ENCODE results near the gene MMS19.
"Not testable (repeated sequence)": the region's sequence is repeated elsewhere in the genome, so short reads cannot be mapped to it uniquely, and the experiment has no call there.

Gene MMS19

GRCh38 chr10:97427571-97428179 lies 70.5 kb downstream of the MMS19 start:
- no peak for DNase-seq (ENCODE audit: low spot score)

GRCh38 chr10:97426776-97427570 lies 71.2 kb downstream of the MMS19 start:
- no peak for DNase-seq (ENCODE audit: low spot score)

- peak; percentile 95 for DNase-seq (ENCODE audit: low spot score)
Measured at GRCh38 chr10:97425964-97426775, 72.1 kb downstream of the MMS19 start, which contains the start of gene PGAM1. PGAM1 (plus strand) TSS chr10:97426191; CDS start chr10:97426308, 117 bp downstream.

GRCh38 chr10:97423757-97424098 lies 74.5 kb downstream of the MMS19 start:
- DNase-seq (ENCODE audit: low spot score): not testable (repeated sequence)

- DNase-seq (ENCODE audit: low spot score): no peak
Measured at GRCh38 chr10:97416565-97416964, 81.7 kb downstream of the MMS19 start.

- no peak for DNase-seq (ENCODE audit: low spot score)
Measured at GRCh38 chr10:97412891-97413304, 85.3 kb downstream of the MMS19 start.

- DNase-seq (ENCODE audit: low spot score): no peak
Measured at GRCh38 chr10:97411406-97411805, 86.8 kb downstream of the MMS19 start.

GRCh38 chr10:97408496-97408992 lies 89.7 kb downstream of the MMS19 start:
- no peak for DNase-seq (ENCODE audit: low spot score)
